GM10248 (cell line): Measurements from ENCODE around the gene SP2.

ENCODE experiments used
- CTCF ChIA-PET: fragments of 300-600 bp; sonication (Branson Sonifier 250); formaldehyde crosslinking; extraction: SDS; loops from one replicate; lab custom pipeline; 2021; ENCODE audit warnings: antibody characterized with exemption; lab: Yijun Ruan, JAX
- POLR2A ChIA-PET: fragments of 350-650 bp; sonication (Branson Sonifier 250); formaldehyde crosslinking; extraction: SDS; loops from one replicate; lab custom pipeline; 2020; ENCODE audit warnings: antibody characterized with exemption; lab: Yijun Ruan, JAX
- DNase-seq: peaks from one replicate; pipeline ENCODE4 v3.0.0; 2012; ENCODE audit errors: extremely low spot score
- CTCF ChIP-seq: IDR thresholded peaks from 2 replicates; pipeline ENCODE4 v1.5.1; 2012; ENCODE audit warnings: mild to moderate bottlenecking, low read depth; ENCODE audit errors: extremely low read depth, missing control alignments, control extremely low read depth

The SP2 gene

GRCh38 chr17:47879776-47880454, 16.1 kb upstream of the SP2 start:
- CTCF ChIA-PET, result interaction anchor here (0.9 to 18.7 kb wide), 5 partner anchors 9 to 29 kb away, joined by 3 to 687 read pairs (median 6); partner anchors contain the start of genes SCRN2 and SP6
- DNase-seq, result no peak
- POLR2A ChIA-PET, result no interaction called here
- TF ChIP-seq CTCF, result no peak

GRCh38 chr17:47882247-47882646, 13.8 kb upstream of the SP2 start:
- DNase-seq, result no peak
- no peak for TF ChIP-seq CTCF
- ChIA-PET POLR2A (no interaction called here), CTCF (interaction anchor here (2.3 to 18.7 kb wide), 3 partner anchors 10 to 31 kb away, joined by 6 to 687 read pairs (median 17); partner anchors contain the start of genes SCRN2, SP2 and SP6)

GRCh38 chr17:47882695-47883588, 13.1 kb upstream of the SP2 start:
- ChIA-PET CTCF (interaction anchor here (0.7 to 18.7 kb wide), 4 partner anchors 9 to 111 kb away, joined by 3 to 687 read pairs (median 12); partner anchors contain the start of genes SCRN2, SP2 and SP6), POLR2A (no interaction called here)
- no peak for TF ChIP-seq CTCF
- DNase-seq, result no peak

GRCh38 chr17:47883589-47884426, 12.2 kb upstream of the SP2 start:
- ChIA-PET POLR2A (interaction anchor here (1.0 kb wide), 1 partner anchor 12 kb away, joined by 3 read pairs; the partner anchor contains the start of gene SP2), CTCF (interaction anchor here (1.0 to 18.7 kb wide), 5 partner anchors 12 to 86 kb away, joined by 3 to 687 read pairs (median 5); partner anchors contain the start of genes SCRN2, SP2 and SP6)
- TF ChIP-seq CTCF, result no peak
- no peak for DNase-seq

- POLR2A ChIA-PET, result interaction anchor here (1.0 kb wide), 1 partner anchor 11 kb away, joined by 3 read pairs; the partner anchor contains the start of gene SP2
- CTCF ChIA-PET, result interaction anchor here (1.0 to 18.7 kb wide), 4 partner anchors 11 to 86 kb away, joined by 3 to 687 read pairs (median 4); partner anchors contain the start of genes SCRN2, SP2 and SP6
- TF ChIP-seq CTCF, result no peak
These were observed 11.7 kb upstream of the SP2 start for GRCh38 chr17:47884427-47884740.

More at GRCh38 chr17:47884427-47884740, 11.7 kb upstream of the SP2 start:
- no peak for DNase-seq
